HG02840 (cell line): ENCODE measurements around the gene FAM219B.
A peak's percentile ranks its signal among the peaks of the same experiment; 100 is the strongest.
"Not testable (repeated sequence)": the region's sequence is repeated elsewhere in the genome, so short reads cannot be mapped to it uniquely, and the experiment has no call there.

Experiments
- ATAC-seq: cut with Tn5 transposase; IDR thresholded peaks from one replicate; pipeline ENCODE4 v1.9.1; 2021; ENCODE audit warnings: mild to moderate bottlenecking, moderate library complexity, moderate number of reproducible peaks; ENCODE audit not compliant: unreplicated experiment, low FRiP score

Gene FAM219B

GRCh38 chr15:74906450-74907162 lies at the start of gene FAM219B:
Gene FAM219B, minus strand, starts transcription at chr15:74906851. Its CDS starts 51 bp downstream, at chr15:74906800.
- ATAC-seq: peak; percentile 73

DNA sequence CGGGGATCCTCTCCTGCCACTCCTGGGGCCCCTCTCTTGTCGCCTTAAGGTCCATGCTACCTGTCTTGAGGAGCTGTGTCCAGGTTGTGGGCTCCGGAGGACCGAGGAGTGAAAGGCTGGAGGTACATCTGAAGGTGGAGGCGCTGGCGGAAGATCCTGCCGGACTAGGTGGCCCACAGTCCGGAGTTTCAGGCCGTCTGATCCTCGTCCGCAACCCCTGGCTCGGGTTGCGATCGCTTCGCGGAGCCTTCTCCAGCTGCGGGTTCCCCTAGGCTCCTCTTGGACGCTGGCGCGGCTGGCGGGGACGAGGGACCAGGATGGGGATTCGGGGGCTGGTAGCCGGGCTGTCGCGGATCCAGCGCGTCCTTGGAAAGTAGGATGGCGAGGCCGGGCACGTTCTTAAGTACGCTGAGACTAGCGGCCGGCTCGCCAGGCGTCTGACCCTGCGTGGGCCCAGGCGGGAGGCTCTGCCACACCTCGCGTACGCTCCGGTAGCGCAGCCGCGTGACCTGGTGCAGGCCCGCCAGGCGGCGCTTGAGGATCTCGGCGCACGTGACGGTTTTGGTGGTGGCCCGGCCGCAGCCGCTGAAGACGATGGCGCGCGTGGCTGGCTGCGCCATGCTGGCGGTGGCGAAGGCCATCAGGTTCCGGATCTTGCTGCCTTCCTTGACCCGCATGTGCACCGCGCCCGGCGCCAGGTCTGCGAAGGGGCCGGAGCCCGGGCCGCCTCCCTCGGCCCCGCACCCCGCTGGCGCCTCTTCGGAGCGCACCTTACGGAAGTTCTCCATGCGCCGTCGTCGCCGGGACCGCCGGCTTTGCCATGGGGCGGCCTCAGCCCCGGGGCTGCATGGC lies 49.4 kb upstream of the FAM219B start:
- peak; percentile 36 for ATAC-seq

DNA sequence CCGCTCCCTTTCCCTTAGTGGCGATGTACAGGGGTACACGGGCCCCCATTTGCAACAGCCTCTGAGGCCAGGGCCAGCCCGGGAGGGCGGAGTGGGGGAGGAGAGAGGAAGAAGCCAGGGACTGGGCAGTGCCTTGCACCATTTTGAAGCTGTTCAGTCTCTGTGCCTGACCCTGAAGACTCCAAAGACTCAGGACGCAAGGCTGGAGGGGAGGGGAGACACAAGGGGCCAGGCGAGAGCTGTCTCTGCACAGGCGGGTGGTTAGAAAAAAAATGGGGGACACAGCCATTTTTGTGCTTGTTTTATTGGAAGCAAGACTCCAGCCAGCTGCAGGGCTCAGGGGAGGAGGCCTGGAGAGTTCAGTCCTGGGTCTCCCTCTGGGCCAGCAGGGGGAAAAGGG lies 48.4 kb upstream of the FAM219B start:
- ATAC-seq: no peak

- no peak for ATAC-seq
Observed at GRCh38 chr15:74954515-74954914, 47.9 kb upstream of the FAM219B start.

DNA sequence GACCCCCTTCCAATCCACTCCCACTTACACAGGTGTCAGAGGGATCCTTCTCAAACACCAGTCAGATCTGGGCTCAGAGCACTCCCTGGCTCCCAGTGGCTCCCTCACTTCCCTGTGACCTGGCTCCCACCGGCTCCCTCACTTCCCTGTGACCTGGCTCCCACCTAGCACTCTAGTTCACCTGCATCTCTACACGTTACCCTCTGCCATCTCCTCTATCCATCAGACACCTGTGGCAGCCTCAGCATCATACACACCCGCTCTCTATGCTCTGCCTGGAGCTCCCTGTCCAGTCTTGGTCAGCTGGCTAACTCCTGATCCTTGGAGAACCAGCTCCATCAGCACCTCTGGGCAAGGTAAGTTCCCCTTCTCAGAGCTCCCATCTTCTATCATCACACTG lies 44.4 kb upstream of the FAM219B start:
- no peak for ATAC-seq

- no peak for ATAC-seq
Observed at GRCh38 chr15:74950078-74950908, 43.6 kb upstream of the FAM219B start.

DNA sequence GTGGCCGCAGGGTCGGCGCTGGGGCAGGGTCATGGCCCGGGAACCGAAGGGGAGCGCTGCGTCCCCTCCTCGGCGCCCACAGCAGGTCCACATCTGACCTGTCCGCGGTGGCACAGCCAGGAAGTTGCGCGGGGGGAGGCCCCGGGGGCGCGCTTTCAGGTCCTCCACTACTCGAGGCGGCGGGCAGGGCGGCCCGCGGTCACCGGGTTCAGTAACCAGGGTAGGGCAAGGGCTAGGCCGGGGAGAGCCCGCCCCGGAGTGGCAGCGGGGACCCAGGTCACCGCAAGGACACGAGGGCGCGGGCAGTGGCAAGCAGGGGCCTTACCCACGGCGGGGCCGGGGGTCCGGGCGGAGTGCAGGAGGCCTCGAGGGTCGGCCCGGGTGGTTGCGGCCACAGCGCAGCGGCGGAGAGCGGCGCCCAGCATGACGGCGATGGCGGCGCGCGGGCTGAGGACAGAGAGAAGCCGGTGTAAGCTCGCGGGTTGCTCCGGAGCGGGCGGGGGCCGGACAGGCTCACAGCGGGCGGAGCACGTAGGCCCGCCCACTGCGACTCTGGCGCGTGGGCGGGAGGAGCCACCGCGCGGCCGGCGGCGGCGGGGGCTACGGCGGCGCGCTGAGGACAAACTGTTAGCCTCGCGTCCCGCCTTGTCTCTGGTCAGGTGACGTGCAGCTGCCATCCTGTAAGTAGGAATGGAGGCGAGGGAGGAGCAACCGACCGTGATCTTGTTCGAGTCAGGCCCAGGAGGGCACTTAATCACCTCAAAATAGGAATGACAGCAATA lies 31.1 kb upstream of the FAM219B start, which contains the start of gene COX5A:
Gene COX5A, minus strand, starts transcription at position 484 of the 782 bp plus-strand sequence. Its CDS starts 59 bp downstream, at position 425.
- ATAC-seq: peak; percentile 88

GRCh38 chr15:74937272-74937589 lies 30.6 kb upstream of the FAM219B start:
- no peak for ATAC-seq

DNA sequence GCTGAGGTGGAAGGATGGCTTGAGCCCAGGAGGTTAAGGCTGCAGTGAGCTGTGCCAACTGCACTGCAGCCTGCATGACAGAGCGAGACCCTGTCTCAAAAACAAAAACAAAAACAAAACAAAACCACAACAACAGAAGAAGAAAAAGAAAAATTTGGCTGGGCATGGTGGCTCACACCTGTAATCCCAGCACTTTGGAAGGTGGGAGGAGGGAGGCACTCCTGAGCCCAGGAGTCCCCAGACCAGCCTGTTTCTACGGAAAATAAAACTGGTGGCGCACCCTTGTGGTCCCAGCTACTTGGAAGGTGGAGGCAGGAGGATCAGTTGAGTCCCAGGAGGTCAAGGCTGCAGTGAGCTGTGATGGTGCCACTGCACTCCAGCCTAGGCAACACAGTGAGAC lies 28.5 kb upstream of the FAM219B start:
- ATAC-seq: not testable (repeated sequence)

- ATAC-seq: no peak
Observed at GRCh38 chr15:74933573-74933972, 26.9 kb upstream of the FAM219B start.

DNA sequence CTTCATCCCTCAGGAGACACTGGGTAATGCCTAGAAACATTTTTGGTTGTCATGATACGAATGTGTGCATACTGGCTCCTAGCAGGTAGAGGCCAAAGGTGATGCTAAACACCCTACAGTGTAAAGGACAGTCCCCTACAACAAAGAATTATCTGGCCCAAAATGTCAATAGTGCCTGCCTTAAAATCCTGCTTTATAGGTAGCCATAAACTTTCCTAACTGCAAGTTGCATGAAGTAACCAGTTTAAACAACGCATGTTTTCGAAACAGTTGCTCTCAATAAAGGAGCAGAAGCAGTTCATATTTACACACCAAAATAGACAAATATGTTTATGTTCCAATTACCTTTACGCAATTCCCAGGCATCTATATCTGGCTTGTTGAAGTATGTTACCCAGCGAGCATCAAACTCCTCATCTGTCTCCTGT lies 22.1 kb upstream of the FAM219B start:
- no peak for ATAC-seq

DNA sequence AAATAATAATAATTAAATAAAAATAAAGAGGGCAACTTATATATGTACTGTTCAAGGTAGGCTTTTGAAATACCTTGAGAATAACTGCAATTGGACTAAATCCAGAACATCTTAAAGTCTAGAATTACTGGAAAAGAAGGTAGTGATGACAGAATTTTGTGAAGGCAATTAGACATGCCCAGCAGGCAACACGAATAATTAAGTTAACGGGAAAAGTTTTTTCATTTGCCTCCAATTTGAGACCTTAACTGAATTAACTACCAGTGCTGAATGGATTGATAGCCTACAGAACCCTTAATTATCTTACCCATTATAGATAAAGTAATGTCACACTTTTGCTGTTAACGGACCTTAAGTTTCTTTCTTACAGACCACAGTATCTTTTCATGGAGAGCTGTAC lies 17.9 kb upstream of the FAM219B start:
- no peak for ATAC-seq

DNA sequence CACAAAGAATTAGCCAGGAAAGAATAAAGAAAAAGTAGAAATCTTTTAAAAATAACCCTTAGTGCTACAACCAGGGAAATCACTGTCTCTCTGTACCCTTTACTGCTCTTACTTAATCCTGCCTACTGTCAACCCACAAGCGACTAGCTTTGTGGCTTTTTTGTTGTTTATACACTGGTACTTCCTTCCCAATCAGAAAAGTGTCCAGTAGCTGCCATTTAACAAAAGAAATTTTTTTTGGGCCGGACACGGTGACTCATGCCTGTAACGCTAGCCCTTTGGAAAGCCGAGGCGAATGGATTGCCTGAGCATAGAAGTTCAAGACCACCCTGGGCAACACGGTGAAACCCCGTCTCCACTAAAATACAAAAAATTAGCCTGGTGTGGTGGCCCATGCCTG lies 13.8 kb upstream of the FAM219B start:
- no peak for ATAC-seq

DNA sequence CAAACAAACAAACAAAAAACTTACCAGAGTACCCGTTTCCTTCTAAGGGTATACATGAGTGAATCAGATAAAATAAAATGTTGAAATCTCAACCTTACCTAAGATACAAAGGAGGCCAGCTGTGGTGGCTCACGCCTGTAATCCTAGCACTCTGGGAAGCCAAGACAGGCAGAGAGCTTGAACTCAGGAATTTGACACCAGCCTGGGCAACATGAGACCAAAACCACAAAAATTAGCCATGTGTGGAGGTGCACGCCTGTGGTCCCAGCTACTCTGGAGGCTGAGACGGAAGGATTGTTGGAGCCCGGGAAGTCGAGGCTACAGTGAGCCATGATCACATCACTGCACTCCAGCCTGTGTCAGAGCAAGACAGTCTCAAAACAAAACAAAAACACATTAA lies 11.0 kb upstream of the FAM219B start:
- no peak for ATAC-seq

DNA sequence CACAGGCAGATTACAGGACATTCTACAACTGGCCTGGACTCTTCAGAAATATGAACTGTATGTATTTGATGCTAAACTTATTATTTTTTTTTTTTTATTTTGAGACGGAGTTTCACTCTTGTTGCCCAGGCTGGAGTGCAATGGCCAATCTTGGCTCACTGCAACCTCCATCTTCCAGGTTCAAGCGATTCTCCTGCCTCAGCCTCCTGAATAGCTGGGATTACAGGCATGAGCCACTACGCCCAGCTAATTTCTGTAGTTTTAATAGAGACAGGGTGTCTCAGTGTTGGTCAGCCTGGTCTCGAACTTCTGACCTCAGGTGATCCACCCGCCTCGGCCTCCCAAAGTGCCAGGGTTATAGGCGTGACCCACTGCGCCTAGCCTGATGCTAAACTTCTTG lies 7.1 kb upstream of the FAM219B start:
- not testable (repeated sequence) for ATAC-seq

DNA sequence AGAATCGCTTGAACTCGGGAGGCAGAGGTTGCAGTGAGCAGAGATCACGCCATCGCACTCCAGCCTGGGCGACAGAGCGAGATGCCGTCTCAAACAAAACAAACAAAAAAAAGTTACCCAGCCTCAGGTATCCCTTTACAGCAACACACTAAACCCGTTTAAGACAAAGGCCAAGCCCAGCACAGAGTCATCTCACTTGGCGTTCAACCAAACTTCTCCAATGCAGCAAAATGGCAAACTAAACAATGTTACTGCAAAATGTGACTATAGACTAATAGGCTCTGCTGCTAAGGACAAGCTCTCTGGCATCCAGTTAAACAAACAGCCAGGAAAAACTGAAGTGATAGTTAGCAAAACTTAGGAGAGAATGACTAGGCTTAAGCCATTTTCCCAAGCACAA lies 6.4 kb upstream of the FAM219B start:
- no peak for ATAC-seq

- ATAC-seq: no peak
Observed at GRCh38 chr15:74908635-74909034, 2.0 kb upstream of the FAM219B start.

GRCh38 chr15:74907163-74907870 lies 666 bp upstream of the FAM219B start:
- ATAC-seq: peak; percentile 3

GRCh38 chr15:74906067-74906449 lies 593 bp downstream of the FAM219B start:
- peak; percentile 22 for ATAC-seq
